Liver (tissue), 9 donors: Measurements from ENCODE around the gene UGT1A4. TPM values are rescaled to one million over a fixed set of nuclear protein-coding genes. Genes with fewer than 3 reads are reported as not detected.
A peak's percentile ranks its signal among the peaks of the same experiment; 100 is the strongest.

Experiments used
- DNase-seq: peaks from one replicate; pipeline ENCODE4 v3.0.0-alpha.2; 2017; ENCODE audit warnings: low spot score
- H3K27ac ChIP-seq, 2 donors: one replicate each; pipeline ENCODE4 v1.7.0; 2013; ENCODE audit warnings: inconsistent platforms in 2 of 2, low read length in 2 of 2, control low read depth in 1 of 2, low read depth in 1 of 2, mild to moderate bottlenecking in 1 of 2
- H3K27me3 ChIP-seq, 4 donors: one replicate each; pipeline versions ENCODE4 v1.6.1 to v1.7.0; 2013; ENCODE audit warnings: low read length in 3 of 4, inconsistent platforms in 1 of 4, mild to moderate bottlenecking in 1 of 4, moderate library complexity in 1 of 4; ENCODE audit not compliant: control insufficient read depth in 4 of 4, insufficient read depth in 4 of 4
- H3K36me3 ChIP-seq, 4 donors: one replicate each; pipeline versions ENCODE4 v1.6.1 to v1.7.0; 2013; ENCODE audit warnings: low read length in 3 of 4, mild to moderate bottlenecking in 3 of 4, low read depth in 1 of 4, moderate library complexity in 1 of 4; ENCODE audit not compliant: control insufficient read depth in 4 of 4, insufficient read depth in 3 of 4
- H3K4me1 ChIP-seq, 4 donors: one replicate each; pipeline versions ENCODE4 v1.6.1 to v1.7.0; 2013; ENCODE audit warnings: low read length in 3 of 4, mild to moderate bottlenecking in 3 of 4, moderate library complexity in 1 of 4; ENCODE audit not compliant: control insufficient read depth in 4 of 4, insufficient read depth in 4 of 4
- H3K4me3 ChIP-seq, 3 donors: one replicate each; pipeline versions ENCODE4 v1.6.1 to v1.7.0; 2013; ENCODE audit warnings: low read length in 3 of 3, control low read depth in 1 of 3, low read depth in 1 of 3, mild to moderate bottlenecking in 1 of 3
- H3K9ac ChIP-seq, 2 donors: one replicate each; pipeline ENCODE4 v1.7.0; 2013; ENCODE audit warnings: low read length in 2 of 2, mild to moderate bottlenecking in 2 of 2, moderate library complexity in 2 of 2, control low read depth in 1 of 2, low read depth in 1 of 2
- H3K9me3 ChIP-seq, 4 donors: one replicate each; pipeline versions ENCODE4 v1.6.1 to v1.7.0; 2013; ENCODE audit warnings: low read length in 3 of 4; ENCODE audit not compliant: control insufficient read depth in 4 of 4
- FOXA1 ChIP-seq: IDR thresholded peaks from 2 replicates; pipeline ENCODE4 v1.6.1; 2016; ENCODE audit warnings: antibody characterized with exemption
- FOXA2 ChIP-seq: IDR thresholded peaks from 2 replicates; pipeline ENCODE4 v1.6.1; 2016; ENCODE audit warnings: antibody characterized with exemption
- GABPA ChIP-seq, 2 donors: IDR thresholded peaks in 1 of 2; conservative IDR thresholded peaks in 1 of 2; 2 replicates each; pipeline ENCODE4 v1.6.1; 2016; ENCODE audit warnings: antibody characterized with exemption in 2 of 2, mild to moderate bottlenecking in 1 of 2, moderate library complexity in 1 of 2
- HNF4A ChIP-seq, 2 donors: conservative IDR thresholded peaks; 2 replicates each; pipeline ENCODE4 v1.6.1; 2016; ENCODE audit warnings: antibody characterized with exemption in 2 of 2, mild to moderate bottlenecking in 2 of 2
- HNF4G ChIP-seq: IDR thresholded peaks from 2 replicates; pipeline ENCODE4 v1.6.1; 2016; ENCODE audit warnings: antibody characterized with exemption
- JUND ChIP-seq, 2 donors: IDR thresholded peaks; 2 replicates each; pipeline ENCODE4 v1.6.1; 2016; ENCODE audit warnings: antibody characterized with exemption in 2 of 2
- RAD21 ChIP-seq, 2 donors: IDR thresholded peaks; 2 replicates each; pipeline ENCODE4 v1.6.1; 2016; ENCODE audit warnings: antibody characterized with exemption in 2 of 2, mild to moderate bottlenecking in 2 of 2
- RXRA ChIP-seq, 2 donors: IDR thresholded peaks; 2 replicates each; pipeline ENCODE4 v1.6.1; 2017 to 2018; ENCODE audit warnings: antibody characterized with exemption in 2 of 2, mild to moderate bottlenecking in 1 of 2
- SP1 ChIP-seq: IDR thresholded peaks from 2 replicates; pipeline ENCODE4 v1.6.1; 2018; ENCODE audit warnings: antibody characterized with exemption, mild to moderate bottlenecking
- TAF1 ChIP-seq: conservative IDR thresholded peaks from 2 replicates; pipeline ENCODE4 v1.6.1; 2016; ENCODE audit warnings: antibody characterized with exemption, mild to moderate bottlenecking
- YY1 ChIP-seq: IDR thresholded peaks from 2 replicates; pipeline ENCODE4 v1.6.1; 2016; ENCODE audit warnings: antibody characterized with exemption, mild to moderate bottlenecking
- WGBS: extraction: QIAGEN DNeasy Blood & Tissue Kit; methylation state at CpG from one replicate; pipeline ENCODE4 v1.1.7; 2013; 5-methylcytosine and 5-hydroxymethylcytosine counted together
- polyA plus RNA-seq, 2 donors: library from polyadenylated mRNA; stranded (reverse) in 1 of 2; unstranded in 1 of 2; fragments of 200-250 nt in 1 of 2; fragments of >200 nt in 1 of 2; fragmentation: Nextera tagmentation in 1 of 2; extraction: Ambion mirVana in 1 of 2; gene quantifications; one replicate each; pipeline versions ENCODE4 v1.2.1 to v1.2.3, GENCODE V29; 2013 to 2015
- total RNA-seq, 2 donors: library from RNA; depleted of rRNA; stranded (reverse); fragments of >200 nt; gene quantifications; one replicate each; pipeline ENCODE4 v1.2.3, GENCODE V29; 2014
- TF ChIP-seq, protein P1 (sequence below): IDR thresholded peaks from 2 replicates; pipeline ENCODE4 v1.6.1; 2016; ENCODE audit warnings: antibody characterized with exemption
- TF ChIP-seq, protein P2 (sequence below): IDR thresholded peaks from 2 replicates; pipeline ENCODE4 v1.6.1; 2016; ENCODE audit warnings: antibody characterized with exemption, mild to moderate bottlenecking
- TF ChIP-seq, protein P3 (sequence below): IDR thresholded peaks from 2 replicates; pipeline ENCODE4 v1.6.1; 2016; ENCODE audit warnings: antibody characterized with exemption
- TF ChIP-seq, protein P4 (sequence below): fragments of 150-350 bp; IDR thresholded peaks from 2 replicates; pipeline ENCODE4 v1.5.1; 2017; ENCODE audit warnings: improper control_type of control experiment, low read depth, low read length; ENCODE audit not compliant: missing input control
- TF ChIP-seq, protein P5 (sequence below): IDR thresholded peaks from 2 replicates; pipeline ENCODE4 v1.6.1; 2016; ENCODE audit warnings: antibody characterized with exemption
- donor health status: healthy.
- donor health status: healthy.
- donor health status: healthy.
- donor health status: healthy.
- donor health status: healthy.

The UGT1A4 gene
- total and polyA plus RNA-seq, 4 donors: 103 to 446 (median 136) TPM; not detected in 1

DNA sequence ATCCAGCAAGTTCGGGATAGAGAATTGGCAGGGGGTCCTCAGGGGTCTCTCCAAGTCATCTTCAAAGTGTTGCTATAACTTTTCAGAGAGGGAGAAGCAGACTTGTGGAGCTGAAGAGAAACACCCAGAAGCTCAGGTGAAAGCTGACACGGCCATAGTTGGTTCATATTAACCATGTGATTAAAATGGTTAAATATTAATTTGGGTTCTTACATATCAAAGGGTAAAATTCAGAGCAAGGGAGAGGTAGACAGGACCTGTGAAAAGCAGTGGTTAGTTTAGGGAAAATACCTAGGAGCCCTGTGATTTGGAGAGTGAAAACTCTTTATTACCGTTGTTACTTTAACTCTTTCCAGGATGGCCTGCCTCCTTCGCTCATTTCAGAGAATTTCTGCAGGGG, 25.9 kb upstream of the UGT1A4 start, which contains the start of gene UGT1A6:
TSS of gene UGT1A6 (plus strand) at position 243 of the 400 bp plus-strand sequence. CDS start at position 358, 115 bp downstream.
- TF ChIP-seq YY1: peak; percentile 93
- peak in 1 of 2 donors; percentile 22 for TF ChIP-seq RAD21 (IDR thresholded peaks at IDR 0.05)
- TF ChIP-seq RXRA (IDR thresholded peaks at IDR 0.05): peak; percentile 17 to 74
- TF ChIP-seq, protein P1, sequence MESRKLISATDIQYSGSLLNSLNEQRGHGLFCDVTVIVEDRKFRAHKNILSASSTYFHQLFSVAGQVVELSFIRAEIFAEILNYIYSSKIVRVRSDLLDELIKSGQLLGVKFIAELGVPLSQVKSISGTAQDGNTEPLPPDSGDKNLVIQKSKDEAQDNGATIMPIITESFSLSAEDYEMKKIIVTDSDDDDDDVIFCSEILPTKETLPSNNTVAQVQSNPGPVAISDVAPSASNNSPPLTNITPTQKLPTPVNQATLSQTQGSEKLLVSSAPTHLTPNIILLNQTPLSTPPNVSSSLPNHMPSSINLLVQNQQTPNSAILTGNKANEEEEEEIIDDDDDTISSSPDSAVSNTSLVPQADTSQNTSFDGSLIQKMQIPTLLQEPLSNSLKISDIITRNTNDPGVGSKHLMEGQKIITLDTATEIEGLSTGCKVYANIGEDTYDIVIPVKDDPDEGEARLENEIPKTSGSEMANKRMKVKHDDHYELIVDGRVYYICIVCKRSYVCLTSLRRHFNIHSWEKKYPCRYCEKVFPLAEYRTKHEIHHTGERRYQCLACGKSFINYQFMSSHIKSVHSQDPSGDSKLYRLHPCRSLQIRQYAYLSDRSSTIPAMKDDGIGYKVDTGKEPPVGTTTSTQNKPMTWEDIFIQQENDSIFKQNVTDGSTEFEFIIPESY: peak; percentile 53
- peak; percentile 60 to 84 for TF ChIP-seq HNF4A (conservative IDR thresholded peaks at IDR 0.05)
- TF ChIP-seq, protein P2, sequence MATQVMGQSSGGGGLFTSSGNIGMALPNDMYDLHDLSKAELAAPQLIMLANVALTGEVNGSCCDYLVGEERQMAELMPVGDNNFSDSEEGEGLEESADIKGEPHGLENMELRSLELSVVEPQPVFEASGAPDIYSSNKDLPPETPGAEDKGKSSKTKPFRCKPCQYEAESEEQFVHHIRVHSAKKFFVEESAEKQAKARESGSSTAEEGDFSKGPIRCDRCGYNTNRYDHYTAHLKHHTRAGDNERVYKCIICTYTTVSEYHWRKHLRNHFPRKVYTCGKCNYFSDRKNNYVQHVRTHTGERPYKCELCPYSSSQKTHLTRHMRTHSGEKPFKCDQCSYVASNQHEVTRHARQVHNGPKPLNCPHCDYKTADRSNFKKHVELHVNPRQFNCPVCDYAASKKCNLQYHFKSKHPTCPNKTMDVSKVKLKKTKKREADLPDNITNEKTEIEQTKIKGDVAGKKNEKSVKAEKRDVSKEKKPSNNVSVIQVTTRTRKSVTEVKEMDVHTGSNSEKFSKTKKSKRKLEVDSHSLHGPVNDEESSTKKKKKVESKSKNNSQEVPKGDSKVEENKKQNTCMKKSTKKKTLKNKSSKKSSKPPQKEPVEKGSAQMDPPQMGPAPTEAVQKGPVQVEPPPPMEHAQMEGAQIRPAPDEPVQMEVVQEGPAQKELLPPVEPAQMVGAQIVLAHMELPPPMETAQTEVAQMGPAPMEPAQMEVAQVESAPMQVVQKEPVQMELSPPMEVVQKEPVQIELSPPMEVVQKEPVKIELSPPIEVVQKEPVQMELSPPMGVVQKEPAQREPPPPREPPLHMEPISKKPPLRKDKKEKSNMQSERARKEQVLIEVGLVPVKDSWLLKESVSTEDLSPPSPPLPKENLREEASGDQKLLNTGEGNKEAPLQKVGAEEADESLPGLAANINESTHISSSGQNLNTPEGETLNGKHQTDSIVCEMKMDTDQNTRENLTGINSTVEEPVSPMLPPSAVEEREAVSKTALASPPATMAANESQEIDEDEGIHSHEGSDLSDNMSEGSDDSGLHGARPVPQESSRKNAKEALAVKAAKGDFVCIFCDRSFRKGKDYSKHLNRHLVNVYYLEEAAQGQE: no peak
- TF ChIP-seq SP1: peak; percentile 51
- TF ChIP-seq FOXA2: peak; percentile 13
- TF ChIP-seq, protein P3, sequence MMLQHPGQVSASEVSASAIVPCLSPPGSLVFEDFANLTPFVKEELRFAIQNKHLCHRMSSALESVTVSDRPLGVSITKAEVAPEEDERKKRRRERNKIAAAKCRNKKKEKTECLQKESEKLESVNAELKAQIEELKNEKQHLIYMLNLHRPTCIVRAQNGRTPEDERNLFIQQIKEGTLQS: no peak
- H3K27me3 ChIP-seq: no peaks in the 10 kb centered on the region
- H3K4me3 ChIP-seq: peak within 1 kb of the TSS; percentile 3 to 56 (median 38)
- peak within 1 kb of the TSS in 1 of 2 donors; percentile 57 for H3K9ac ChIP-seq
- no peaks in the 10 kb centered on the region for H3K9me3 ChIP-seq
- DNase-seq: no peak
- H3K27ac ChIP-seq: peak within 1 kb of the TSS; percentile 53 to 76
- no peaks in the 10 kb centered on the region for H3K36me3 ChIP-seq
- peaks cover 0 to 40% (median 30%) of the 10 kb centered on the region in 4 donors for H3K4me1 ChIP-seq
- WGBS: 32% methylated on average over 4 of the region's 4 CpGs

DNA sequence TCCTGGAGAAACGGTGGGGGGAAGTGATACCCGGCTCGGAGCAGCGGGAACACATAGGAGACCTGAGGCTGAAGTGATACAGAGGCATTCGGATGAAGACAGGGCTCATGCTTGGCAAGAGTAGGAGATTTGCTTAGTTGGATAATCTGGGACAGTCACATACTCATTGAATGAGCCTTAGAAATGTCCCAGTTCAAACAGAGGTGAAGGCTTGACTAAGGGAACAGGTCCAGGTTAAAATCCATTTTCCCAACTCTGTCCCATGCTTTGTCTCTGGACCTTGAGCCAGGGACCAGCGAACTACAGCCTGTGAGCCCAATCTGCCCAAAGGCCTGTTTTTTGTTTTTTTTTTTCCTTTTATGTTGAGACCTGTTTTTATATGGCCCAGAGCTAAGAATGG, 24.6 kb upstream of the UGT1A4 start:
- Histone ChIP-seq H3K9me3 (no peaks in the 10 kb centered on the region), H3K4me3 (peak overlapping the region in 2 of 3 donors; percentile 34 to 56), H3K27ac (peak overlapping the region; percentile 53 to 76), H3K27me3 (no peaks in the 10 kb centered on the region), H3K4me1 (peaks cover 3 to 48% (median 31%) of the 10 kb centered on the region in 4 donors), H3K36me3 (no peaks in the 10 kb centered on the region), H3K9ac (peak overlapping the region in 1 of 2 donors; percentile 90)
- no peak for DNase-seq
- 25% methylated on average over 6 of the region's 6 CpGs for WGBS
- TF ChIP-seq YY1 (peak; percentile 76), HNF4G (peak; percentile 98), SP1 (peak; percentile 96), RXRA (IDR thresholded peaks at IDR 0.05) (peak; percentile 99), GABPA (IDR thresholded peaks at IDR 0.05 in 1 of 2, conservative IDR thresholded peaks at IDR 0.05 in 1 of 2) (no peak), RAD21 (IDR thresholded peaks at IDR 0.05) (peak; percentile 30 to 60), HNF4A (conservative IDR thresholded peaks at IDR 0.05) (peak; percentile 99 to 100), FOXA2 (peak; percentile 62), TAF1 (no peak), JUND (IDR thresholded peaks at IDR 0.05) (peak; percentile 63 to 84), FOXA1 (peak; percentile 76)
- TF ChIP-seq, protein P2: no peak
- TF ChIP-seq, protein P4, sequence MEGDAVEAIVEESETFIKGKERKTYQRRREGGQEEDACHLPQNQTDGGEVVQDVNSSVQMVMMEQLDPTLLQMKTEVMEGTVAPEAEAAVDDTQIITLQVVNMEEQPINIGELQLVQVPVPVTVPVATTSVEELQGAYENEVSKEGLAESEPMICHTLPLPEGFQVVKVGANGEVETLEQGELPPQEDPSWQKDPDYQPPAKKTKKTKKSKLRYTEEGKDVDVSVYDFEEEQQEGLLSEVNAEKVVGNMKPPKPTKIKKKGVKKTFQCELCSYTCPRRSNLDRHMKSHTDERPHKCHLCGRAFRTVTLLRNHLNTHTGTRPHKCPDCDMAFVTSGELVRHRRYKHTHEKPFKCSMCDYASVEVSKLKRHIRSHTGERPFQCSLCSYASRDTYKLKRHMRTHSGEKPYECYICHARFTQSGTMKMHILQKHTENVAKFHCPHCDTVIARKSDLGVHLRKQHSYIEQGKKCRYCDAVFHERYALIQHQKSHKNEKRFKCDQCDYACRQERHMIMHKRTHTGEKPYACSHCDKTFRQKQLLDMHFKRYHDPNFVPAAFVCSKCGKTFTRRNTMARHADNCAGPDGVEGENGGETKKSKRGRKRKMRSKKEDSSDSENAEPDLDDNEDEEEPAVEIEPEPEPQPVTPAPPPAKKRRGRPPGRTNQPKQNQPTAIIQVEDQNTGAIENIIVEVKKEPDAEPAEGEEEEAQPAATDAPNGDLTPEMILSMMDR: no peak
- TF ChIP-seq, protein P5, sequence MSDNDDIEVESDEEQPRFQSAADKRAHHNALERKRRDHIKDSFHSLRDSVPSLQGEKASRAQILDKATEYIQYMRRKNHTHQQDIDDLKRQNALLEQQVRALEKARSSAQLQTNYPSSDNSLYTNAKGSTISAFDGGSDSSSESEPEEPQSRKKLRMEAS: peak; percentile 52
- TF ChIP-seq, protein P3: peak; percentile 47
- TF ChIP-seq, protein P1: peak; percentile 79
